ENCODE results near the gene TAAR9.

Gene TAAR9

GRCh38 chr6:132504757-132505156 lies 33.3 kb upstream of the TAAR9 start:
- Histone ChIP-seq H3K36me3 (replicated peaks; ENCODE audit: low read depth, low read length) (peaks cover 50% of the 10 kb centered on the region), H3K9me3 (ENCODE audit: insufficient read depth, low read length) (no peaks in the 10 kb centered on the region), H3K27me3 (ENCODE audit: low read depth, low read length) (no peaks in the 10 kb centered on the region), H3K4me3 (ENCODE audit: low read length) (no peak overlapping the region), H2AFZ (ENCODE audit: low read depth, low read length) (no peak overlapping the region), H3K9ac (ENCODE audit: low read length) (no peak overlapping the region), H3K4me2 (ENCODE audit: low read length) (no peak overlapping the region), H3K27ac (ENCODE audit: low read length) (no peak overlapping the region), H3K79me2 (ENCODE audit: low read length) (peaks cover 89% of the 10 kb centered on the region), H4K20me1 (ENCODE audit: insufficient read depth, low read length) (peaks cover 53% of the 10 kb centered on the region), H3K4me1 (ENCODE audit: low read length) (peaks cover 30% of the 10 kb centered on the region)
- no peak for TF ChIP-seq EZH2phosphoT487 (IDR thresholded peaks at IDR 0.05; ENCODE audit: low read depth)
- TF ChIP-seq CTCF (IDR thresholded peaks at IDR 0.05; ENCODE audit: low read depth, low read length) = no peak

- no peak overlapping the region for H3K9ac ChIP-seq (ENCODE audit: low read length)
- H3K4me1 ChIP-seq (ENCODE audit: low read length) = peaks cover 26% of the 10 kb centered on the region
- TF ChIP-seq CTCF (IDR thresholded peaks at IDR 0.05; ENCODE audit: low read depth, low read length) (no peak), EZH2phosphoT487 (IDR thresholded peaks at IDR 0.05; ENCODE audit: low read depth) (no peak)
- H3K79me2 ChIP-seq (ENCODE audit: low read length) = peaks cover 89% of the 10 kb centered on the region
- H2AFZ ChIP-seq (ENCODE audit: low read depth, low read length) = no peak overlapping the region
- peaks cover 47% of the 10 kb centered on the region for H3K36me3 ChIP-seq (replicated peaks; ENCODE audit: low read depth, low read length)
- H4K20me1 ChIP-seq (ENCODE audit: insufficient read depth, low read length) = peaks cover 57% of the 10 kb centered on the region
- no peaks in the 10 kb centered on the region for H3K27me3 ChIP-seq (ENCODE audit: low read depth, low read length)
- H3K4me2 ChIP-seq (ENCODE audit: low read length) = no peak overlapping the region
- no peak overlapping the region for H3K4me3 ChIP-seq (ENCODE audit: low read length)
- no peak overlapping the region for H3K27ac ChIP-seq (ENCODE audit: low read length)
- no peaks in the 10 kb centered on the region for H3K9me3 ChIP-seq (ENCODE audit: insufficient read depth, low read length)
Observed at GRCh38 chr6:132505158-132505557, 32.9 kb upstream of the TAAR9 start.

GRCh38 chr6:132506461-132506860 lies 31.6 kb upstream of the TAAR9 start:
- Histone ChIP-seq H2AFZ (ENCODE audit: low read depth, low read length) (no peak overlapping the region), H3K4me1 (ENCODE audit: low read length) (peaks cover 27% of the 10 kb centered on the region), H3K4me2 (ENCODE audit: low read length) (no peak overlapping the region), H3K9me3 (ENCODE audit: insufficient read depth, low read length) (no peaks in the 10 kb centered on the region), H3K36me3 (replicated peaks; ENCODE audit: low read depth, low read length) (peaks cover 39% of the 10 kb centered on the region), H3K79me2 (ENCODE audit: low read length) (peaks cover 89% of the 10 kb centered on the region), H3K27me3 (ENCODE audit: low read depth, low read length) (no peaks in the 10 kb centered on the region), H4K20me1 (ENCODE audit: insufficient read depth, low read length) (peaks cover 63% of the 10 kb centered on the region), H3K27ac (ENCODE audit: low read length) (no peak overlapping the region), H3K9ac (ENCODE audit: low read length) (no peak overlapping the region), H3K4me3 (ENCODE audit: low read length) (no peak overlapping the region)
- TF ChIP-seq CTCF (IDR thresholded peaks at IDR 0.05; ENCODE audit: low read depth, low read length) (no peak), EZH2phosphoT487 (IDR thresholded peaks at IDR 0.05; ENCODE audit: low read depth) (no peak)

GRCh38 chr6:132506869-132507808 lies 30.9 kb upstream of the TAAR9 start:
- H3K9me3 ChIP-seq (ENCODE audit: insufficient read depth, low read length) = no peaks in the 10 kb centered on the region
- no peak overlapping the region for H3K4me3 ChIP-seq (ENCODE audit: low read length)
- H3K4me1 ChIP-seq (ENCODE audit: low read length) = peaks cover 26% of the 10 kb centered on the region
- TF ChIP-seq CTCF (IDR thresholded peaks at IDR 0.05; ENCODE audit: low read depth, low read length) (no peak), EZH2phosphoT487 (IDR thresholded peaks at IDR 0.05; ENCODE audit: low read depth) (no peak)
- no peak overlapping the region for H3K27ac ChIP-seq (ENCODE audit: low read length)
- peaks cover 63% of the 10 kb centered on the region for H4K20me1 ChIP-seq (ENCODE audit: insufficient read depth, low read length)
- peaks cover 32% of the 10 kb centered on the region for H3K36me3 ChIP-seq (replicated peaks; ENCODE audit: low read depth, low read length)
- no peaks in the 10 kb centered on the region for H3K27me3 ChIP-seq (ENCODE audit: low read depth, low read length)
- H3K4me2 ChIP-seq (ENCODE audit: low read length) = no peak overlapping the region
- H3K9ac ChIP-seq (ENCODE audit: low read length) = no peak overlapping the region
- peaks cover 90% of the 10 kb centered on the region for H3K79me2 ChIP-seq (ENCODE audit: low read length)
- no peak overlapping the region for H2AFZ ChIP-seq (ENCODE audit: low read depth, low read length)
